ENCODE results near the gene LRRC4.

Gene LRRC4

DNA sequence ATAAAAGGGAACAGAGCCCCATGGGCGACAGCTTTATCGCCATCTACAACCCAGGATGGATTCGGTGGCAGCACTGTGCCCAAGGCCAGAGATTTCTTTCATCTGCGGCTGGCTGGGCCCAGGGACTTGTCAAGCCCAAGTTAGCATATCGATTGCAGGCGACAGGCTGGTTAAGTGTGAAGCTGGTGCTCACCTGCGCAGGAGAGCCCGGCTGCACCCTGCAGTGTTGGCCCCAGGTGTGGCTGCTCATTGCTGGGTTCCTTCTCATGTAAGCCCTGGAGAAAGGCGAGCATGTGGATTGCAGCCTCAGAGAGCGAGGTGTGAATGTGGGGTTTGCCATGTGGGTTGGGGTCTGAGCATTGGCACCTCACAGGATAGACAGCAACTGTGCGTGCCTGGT, 40.6 kb upstream of the LRRC4 start (continued):
- TF ChIP-seq, protein P1, sequence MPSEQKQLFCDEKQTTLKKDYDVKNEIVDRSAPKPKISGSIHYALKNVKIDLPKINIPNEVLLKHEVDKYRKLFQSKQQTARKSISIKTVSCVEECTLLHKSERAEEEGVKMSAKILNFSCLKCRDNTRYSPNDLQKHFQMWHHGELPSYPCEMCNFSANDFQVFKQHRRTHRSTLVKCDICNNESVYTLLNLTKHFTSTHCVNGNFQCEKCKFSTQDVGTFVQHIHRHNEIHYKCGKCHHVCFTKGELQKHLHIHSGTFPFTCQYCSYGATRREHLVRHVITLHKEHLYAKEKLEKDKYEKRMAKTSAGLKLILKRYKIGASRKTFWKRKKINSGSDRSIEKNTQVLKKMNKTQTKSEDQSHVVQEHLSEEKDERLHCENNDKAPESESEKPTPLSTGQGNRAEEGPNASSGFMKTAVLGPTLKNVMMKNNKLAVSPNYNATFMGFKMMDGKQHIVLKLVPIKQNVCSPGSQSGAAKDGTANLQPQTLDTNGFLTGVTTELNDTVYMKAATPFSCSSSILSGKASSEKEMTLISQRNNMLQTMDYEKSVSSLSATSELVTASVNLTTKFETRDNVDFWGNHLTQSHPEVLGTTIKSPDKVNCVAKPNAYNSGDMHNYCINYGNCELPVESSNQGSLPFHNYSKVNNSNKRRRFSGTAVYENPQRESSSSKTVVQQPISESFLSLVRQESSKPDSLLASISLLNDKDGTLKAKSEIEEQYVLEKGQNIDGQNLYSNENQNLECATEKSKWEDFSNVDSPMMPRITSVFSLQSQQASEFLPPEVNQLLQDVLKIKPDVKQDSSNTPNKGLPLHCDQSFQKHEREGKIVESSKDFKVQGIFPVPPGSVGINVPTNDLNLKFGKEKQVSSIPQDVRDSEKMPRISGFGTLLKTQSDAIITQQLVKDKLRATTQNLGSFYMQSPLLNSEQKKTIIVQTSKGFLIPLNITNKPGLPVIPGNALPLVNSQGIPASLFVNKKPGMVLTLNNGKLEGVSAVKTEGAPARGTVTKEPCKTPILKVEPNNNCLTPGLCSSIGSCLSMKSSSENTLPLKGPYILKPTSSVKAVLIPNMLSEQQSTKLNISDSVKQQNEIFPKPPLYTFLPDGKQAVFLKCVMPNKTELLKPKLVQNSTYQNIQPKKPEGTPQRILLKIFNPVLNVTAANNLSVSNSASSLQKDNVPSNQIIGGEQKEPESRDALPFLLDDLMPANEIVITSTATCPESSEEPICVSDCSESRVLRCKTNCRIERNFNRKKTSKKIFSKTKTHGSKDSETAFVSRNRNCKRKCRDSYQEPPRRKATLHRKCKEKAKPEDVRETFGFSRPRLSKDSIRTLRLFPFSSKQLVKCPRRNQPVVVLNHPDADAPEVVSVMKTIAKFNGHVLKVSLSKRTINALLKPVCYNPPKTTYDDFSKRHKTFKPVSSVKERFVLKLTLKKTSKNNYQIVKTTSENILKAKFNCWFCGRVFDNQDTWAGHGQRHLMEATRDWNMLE (tag by site-specific recombination; conservative IDR thresholded peaks at IDR 0.05; ENCODE audit: low read depth), result no peak
- TF ChIP-seq ZNF558 (tag by site-specific recombination; IDR thresholded peaks at IDR 0.05) (no peak), ZBTB49 (tag by site-specific recombination; IDR thresholded peaks at IDR 0.05; ENCODE audit: low read depth) (no peak), RBAK (tag by site-specific recombination; IDR thresholded peaks at IDR 0.05) (no peak), OVOL3 (tag by site-specific recombination; IDR thresholded peaks at IDR 0.05) (no peak)

DNA sequence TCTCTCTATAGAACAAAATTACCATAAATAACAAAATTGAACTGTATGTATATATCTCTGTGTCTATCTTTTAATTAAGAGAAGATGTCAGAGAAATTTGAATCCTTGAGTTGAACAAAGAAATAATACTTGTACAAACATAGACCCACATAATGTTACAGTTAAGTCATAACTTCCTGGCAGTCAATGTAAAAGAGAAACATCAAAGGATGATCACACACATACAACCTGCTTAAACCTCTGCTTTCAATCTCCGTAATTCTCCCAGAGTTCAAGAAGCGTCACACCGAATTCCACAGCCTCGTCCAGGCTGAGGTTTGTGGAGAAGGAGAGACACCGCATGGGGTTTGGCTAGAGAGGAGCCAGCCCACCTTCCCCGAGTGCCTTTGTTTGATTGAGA, 40.1 kb upstream of the LRRC4 start:
- Histone ChIP-seq H3K27ac (ENCODE audit: extremely low read depth, low read depth, low read length) (no peak overlapping the region), H3K9me3 (ENCODE audit: control insufficient read depth, insufficient read depth, low read depth, low read length) (no peaks in the 10 kb centered on the region), H3K4me1 (ENCODE audit: control insufficient read depth, insufficient read depth, low read length) (no peaks in the 10 kb centered on the region), H3K4me3 (ENCODE audit: low read depth, low read length) (no peak overlapping the region), H3K36me3 (ENCODE audit: control insufficient read depth in 2 of 2, insufficient read depth in 1 of 2, low read length in 2 of 2) (peaks cover 0 to 5% of the 10 kb centered on the region in 2 experiments; a peak in 1 of 3 replicates)
- ChIA-PET POLR2A (no interaction called here), CTCF (no interaction called here)
- TF ChIP-seq, protein P2, sequence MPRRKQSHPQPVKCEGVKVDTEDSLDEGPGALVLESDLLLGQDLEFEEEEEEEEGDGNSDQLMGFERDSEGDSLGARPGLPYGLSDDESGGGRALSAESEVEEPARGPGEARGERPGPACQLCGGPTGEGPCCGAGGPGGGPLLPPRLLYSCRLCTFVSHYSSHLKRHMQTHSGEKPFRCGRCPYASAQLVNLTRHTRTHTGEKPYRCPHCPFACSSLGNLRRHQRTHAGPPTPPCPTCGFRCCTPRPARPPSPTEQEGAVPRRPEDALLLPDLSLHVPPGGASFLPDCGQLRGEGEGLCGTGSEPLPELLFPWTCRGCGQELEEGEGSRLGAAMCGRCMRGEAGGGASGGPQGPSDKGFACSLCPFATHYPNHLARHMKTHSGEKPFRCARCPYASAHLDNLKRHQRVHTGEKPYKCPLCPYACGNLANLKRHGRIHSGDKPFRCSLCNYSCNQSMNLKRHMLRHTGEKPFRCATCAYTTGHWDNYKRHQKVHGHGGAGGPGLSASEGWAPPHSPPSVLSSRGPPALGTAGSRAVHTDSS (tag by site-specific recombination; IDR thresholded peaks at IDR 0.05), result no peak
- no peak for TF ChIP-seq ZNF341 (tag by site-specific recombination; IDR thresholded peaks at IDR 0.05; ENCODE audit: low read depth)
- TF ChIP-seq ZNF76 (tag by site-specific recombination; IDR thresholded peaks at IDR 0.05; ENCODE audit: borderline replicate concordance, low read depth), result no peak
- no peak for TF ChIP-seq YY1 (tag by site-specific recombination; IDR thresholded peaks at IDR 0.05)
- no peak for TF ChIP-seq ZNF138 (tag by site-specific recombination; IDR thresholded peaks at IDR 0.05; ENCODE audit: borderline replicate concordance)
- TF ChIP-seq SP7 (tag by site-specific recombination; IDR thresholded peaks at IDR 0.05), result no peak
- no peak for TF ChIP-seq ZFP3 (tag by site-specific recombination; IDR thresholded peaks at IDR 0.05; ENCODE audit: low read depth)
- TF ChIP-seq ZFP69B (tag by site-specific recombination; IDR thresholded peaks at IDR 0.05), result no peak
- TF ChIP-seq ZNF558 (tag by site-specific recombination; IDR thresholded peaks at IDR 0.05), result no peak
- no peak for TF ChIP-seq ZNF571 (tag by site-specific recombination; IDR thresholded peaks at IDR 0.05)
- TF ChIP-seq ZNF214 (tag by site-specific recombination; IDR thresholded peaks at IDR 0.05; ENCODE audit: borderline replicate concordance), result no peak
- no peak for TF ChIP-seq FEZF1 (tag by site-specific recombination; IDR thresholded peaks at IDR 0.05)
- TF ChIP-seq, protein P3, sequence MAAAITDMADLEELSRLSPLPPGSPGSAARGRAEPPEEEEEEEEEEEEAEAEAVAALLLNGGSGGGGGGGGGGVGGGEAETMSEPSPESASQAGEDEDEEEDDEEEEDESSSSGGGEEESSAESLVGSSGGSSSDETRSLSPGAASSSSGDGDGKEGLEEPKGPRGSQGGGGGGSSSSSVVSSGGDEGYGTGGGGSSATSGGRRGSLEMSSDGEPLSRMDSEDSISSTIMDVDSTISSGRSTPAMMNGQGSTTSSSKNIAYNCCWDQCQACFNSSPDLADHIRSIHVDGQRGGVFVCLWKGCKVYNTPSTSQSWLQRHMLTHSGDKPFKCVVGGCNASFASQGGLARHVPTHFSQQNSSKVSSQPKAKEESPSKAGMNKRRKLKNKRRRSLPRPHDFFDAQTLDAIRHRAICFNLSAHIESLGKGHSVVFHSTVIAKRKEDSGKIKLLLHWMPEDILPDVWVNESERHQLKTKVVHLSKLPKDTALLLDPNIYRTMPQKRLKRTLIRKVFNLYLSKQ (tag by site-specific recombination; IDR thresholded peaks at IDR 0.05; ENCODE audit: borderline replicate concordance), result no peak

Data from HEK293 (cell line).